Activated gamma-delta T cell treated with Interleukin-2 at 50 U/mL for 16 hours (primary cell): ENCODE measurements around the gene ARV1.
"Not testable (repeated sequence)": the region's sequence is repeated elsewhere in the genome, so short reads cannot be mapped to it uniquely, and the experiment has no call there.

Experiments used
- DNase-seq: peaks from one replicate; pipeline ENCODE4 v3.0.0-alpha.2; 2020

ARV1 gene

GRCh38 chr1:231045921-231046729 lies 67.2 kb downstream of the ARV1 start:
- DNase-seq, result not testable (repeated sequence)

- DNase-seq, result no peak
Observed at GRCh38 chr1:231046730-231047395, 68.0 kb downstream of the ARV1 start.

GRCh38 chr1:231047529-231047928 lies 68.6 kb downstream of the ARV1 start:
- not testable (repeated sequence) for DNase-seq

- not testable (repeated sequence) for DNase-seq
Observed at GRCh38 chr1:231048419-231048818, 69.5 kb downstream of the ARV1 start.

- DNase-seq, result no peak
Observed at GRCh38 chr1:231049121-231049979, 70.5 kb downstream of the ARV1 start.
